Endometrium (tissue), 2 donors: Measurements from ENCODE around the gene TNRC18.

Source experiments
- FAIRE-seq: peaks from 2 replicates; lab custom pipeline; 2012; peaks lifted over from hg19 to GRCh38; lab: Jason Lieb, UNC
- donor health status: control.
- donor health status: control.

The TNRC18 gene

GRCh38 chr7:5450549-5451327 is 27.1 kb upstream of the TNRC18 start:
- FAIRE-seq = no peak

- FAIRE-seq = no peak
These were observed 24.9 kb upstream of the TNRC18 start for GRCh38 chr7:5448378-5449037.

- no peak for FAIRE-seq
These were observed 22.5 kb upstream of the TNRC18 start for GRCh38 chr7:5445981-5446594.

- FAIRE-seq = no peak
These were observed 20.0 kb upstream of the TNRC18 start for GRCh38 chr7:5443678-5444077.

GRCh38 chr7:5442757-5443305 is 19.2 kb upstream of the TNRC18 start:
- FAIRE-seq = no peak

GRCh38 chr7:5441840-5442503 is 18.3 kb upstream of the TNRC18 start:
- FAIRE-seq = no peak

GRCh38 chr7:5439572-5440496 is 16.2 kb upstream of the TNRC18 start:
- FAIRE-seq = no peak

- no peak for FAIRE-seq
These were observed 15.6 kb upstream of the TNRC18 start for GRCh38 chr7:5439209-5439571.

GRCh38 chr7:5437987-5438386 is 14.4 kb upstream of the TNRC18 start:
- FAIRE-seq = no peak

GRCh38 chr7:5437348-5437892 is 13.8 kb upstream of the TNRC18 start:
- no peak for FAIRE-seq

GRCh38 chr7:5436003-5436678 is 12.5 kb upstream of the TNRC18 start:
- no peak for FAIRE-seq

GRCh38 chr7:5435291-5436002 is 11.8 kb upstream of the TNRC18 start:
- FAIRE-seq = no peak

- no peak for FAIRE-seq
These were observed 9.5 kb upstream of the TNRC18 start for GRCh38 chr7:5433181-5433580.

GRCh38 chr7:5432691-5433090 is 9.1 kb upstream of the TNRC18 start:
- FAIRE-seq = no peak

- FAIRE-seq = no peak
These were observed 8.0 kb upstream of the TNRC18 start for GRCh38 chr7:5431560-5432015.

- FAIRE-seq = no peak
These were observed 6.9 kb upstream of the TNRC18 start for GRCh38 chr7:5430612-5430947.

GRCh38 chr7:5429857-5430611 is 6.4 kb upstream of the TNRC18 start:
- no peak for FAIRE-seq

- no peak for FAIRE-seq
These were observed 5.7 kb upstream of the TNRC18 start for GRCh38 chr7:5429253-5429856.
